Stimulated activated CD8-positive, alpha-beta memory T cell treated with anti-CD3 and anti-CD28 coated beads, Interleukin-2, amount 100 ng/mL, for 1 hour (primary cell): ENCODE results near the gene MUS81.
"Not testable (repeated sequence)": the region's sequence is repeated elsewhere in the genome, so short reads cannot be mapped to it uniquely, and the experiment has no call there.

Experiments used
- DNase-seq, 2 donors: peaks; one replicate each; pipeline ENCODE4 v3.0.0-alpha.2; 2020; ENCODE audit warnings: low read depth in 2 of 2

The MUS81 gene

GRCh38 chr11:65890324-65891218 lies 30.3 kb downstream of the MUS81 start, which contains the start of gene CCDC85B:
Gene CCDC85B (plus strand): TSS chr11:65890673. CDS start chr11:65890784, 111 bp downstream.
- DNase-seq, result peak; percentile 98

GRCh38 chr11:65891219-65892136 lies 31.2 kb downstream of the MUS81 start:
- no peak for DNase-seq

DNA sequence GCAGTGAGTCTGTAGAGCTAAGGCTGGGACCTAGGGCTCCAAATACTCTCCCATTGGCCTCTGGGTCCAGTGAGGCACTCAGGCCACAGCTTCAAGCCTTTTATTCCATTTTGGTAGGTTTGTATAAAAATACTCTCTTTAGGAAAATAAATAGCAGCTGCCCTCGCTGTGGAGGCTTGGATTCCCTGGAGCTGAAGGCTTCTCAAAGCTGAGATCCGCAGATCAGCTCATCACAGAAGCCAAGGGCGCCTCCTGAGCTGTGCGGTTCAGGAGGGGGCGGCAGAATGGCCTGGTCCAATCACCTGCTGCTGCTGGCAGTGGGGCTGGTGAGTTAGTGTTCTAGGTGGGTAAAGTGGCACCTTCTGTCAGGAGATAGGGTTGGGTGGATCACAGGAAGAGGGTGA lies 31.9 kb downstream of the MUS81 start:
- DNase-seq, result not testable (repeated sequence)

GRCh38 chr11:65892661-65893317 lies 32.6 kb downstream of the MUS81 start:
- DNase-seq, result no peak

- no peak for DNase-seq
These were observed 33.9 kb downstream of the MUS81 start for GRCh38 chr11:65894034-65894591.

DNA sequence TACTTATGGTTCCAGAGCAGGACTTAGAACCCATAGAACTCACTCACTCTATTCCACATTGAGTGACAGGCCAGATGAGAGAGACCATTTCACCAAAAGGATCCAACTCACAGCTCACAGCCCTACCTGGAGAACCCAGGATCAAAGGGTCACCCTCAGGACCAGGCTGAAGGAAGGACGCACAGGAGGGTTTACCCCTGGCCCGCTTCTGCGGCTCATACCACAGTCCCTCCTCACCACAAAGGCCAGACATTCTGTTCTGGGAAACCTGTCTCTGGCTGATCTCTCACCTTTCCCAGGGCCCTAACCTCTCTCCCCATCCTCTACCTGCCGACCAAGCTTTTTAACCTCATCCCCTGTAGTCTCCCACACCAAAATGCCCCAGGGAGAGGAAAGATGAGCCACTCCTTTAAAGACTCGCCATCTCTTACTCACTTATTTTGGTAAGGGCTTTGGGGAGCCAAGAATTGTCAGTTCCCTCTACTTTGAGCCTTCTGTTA lies 35.3 kb downstream of the MUS81 start:
- DNase-seq, result no peak

- no peak for DNase-seq
These were observed 36.1 kb downstream of the MUS81 start for GRCh38 chr11:65896034-65896999.

- DNase-seq, result no peak
These were observed 36.8 kb downstream of the MUS81 start for GRCh38 chr11:65897020-65897471.

DNA sequence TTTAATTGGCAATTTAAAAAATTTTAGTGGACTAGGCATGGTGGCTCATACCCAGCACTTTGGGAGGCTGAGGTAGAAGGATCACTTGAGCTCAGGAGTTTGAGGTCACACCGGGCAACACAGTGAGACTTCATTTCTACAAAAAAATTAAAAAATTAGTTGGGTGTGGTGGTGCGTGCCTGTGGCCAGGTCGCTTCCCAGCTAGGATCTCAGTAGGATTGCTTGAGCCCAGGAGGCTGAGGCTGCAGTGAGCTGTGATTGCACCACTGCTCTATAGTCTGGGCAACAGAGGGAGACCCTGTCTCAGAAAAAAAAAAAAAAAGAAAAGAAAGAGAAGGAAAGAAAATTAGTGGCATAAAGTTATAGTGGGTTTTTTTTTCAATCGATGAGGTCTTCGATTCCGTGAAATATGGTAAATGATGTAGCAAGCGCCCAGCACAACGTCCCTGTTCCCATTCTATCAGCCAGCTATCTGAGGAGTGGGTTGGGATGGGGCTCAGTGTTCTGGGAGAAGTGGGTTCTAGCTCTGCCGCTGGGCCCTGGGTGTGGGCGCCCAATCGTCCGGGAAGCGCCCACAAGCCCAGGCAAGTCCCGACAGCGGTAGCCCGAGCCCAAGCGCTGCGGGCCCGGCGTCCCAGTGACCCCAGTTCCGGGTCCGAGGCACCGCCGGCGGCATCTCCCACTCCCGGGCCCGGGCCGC lies 38.6 kb downstream of the MUS81 start:
- DNase-seq, result no peak

DNA sequence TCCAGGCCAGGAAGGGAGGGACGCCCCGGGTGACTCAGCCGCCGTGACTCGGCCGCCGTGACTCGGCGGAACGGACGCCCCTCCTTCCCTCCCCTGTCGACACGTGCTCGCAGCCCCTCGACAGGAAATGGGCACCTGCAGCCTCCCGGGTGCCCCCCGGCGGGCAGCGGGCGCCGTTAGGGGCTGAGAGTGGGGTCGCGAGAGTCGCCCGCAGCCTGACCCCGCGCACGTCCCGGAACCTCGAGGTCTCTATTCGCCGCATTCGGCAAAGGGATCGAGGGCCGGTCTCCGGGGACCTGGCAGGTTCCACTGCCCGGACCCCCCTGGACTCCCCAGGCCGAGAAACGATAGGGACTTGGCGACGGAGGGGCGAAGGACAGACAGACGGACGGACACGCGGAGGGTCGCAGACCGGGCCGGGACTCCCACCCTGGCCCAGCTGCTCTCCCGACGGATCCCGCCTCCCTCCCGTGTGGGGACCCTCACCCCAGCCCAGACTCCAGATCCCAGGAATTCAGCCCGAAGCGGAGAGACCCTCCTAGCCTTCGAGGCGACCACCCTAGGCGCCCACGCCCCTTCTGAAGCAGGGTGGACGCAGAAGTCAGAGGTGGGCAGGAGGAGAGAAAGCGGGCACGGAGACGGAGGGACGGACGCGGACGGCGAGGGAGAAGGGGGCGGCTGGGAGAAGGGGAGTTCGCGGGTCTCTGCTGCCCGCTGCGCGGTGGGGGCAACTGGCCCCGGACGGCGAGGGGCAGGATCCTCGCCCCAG lies 39.3 kb downstream of the MUS81 start:
- DNase-seq, result peak in 1 of 2 donors; percentile 50

- peak; percentile 75 to 85 for DNase-seq
These were observed 40.1 kb downstream of the MUS81 start, which contains the start of gene FOSL1 for GRCh38 chr11:65900125-65900898. Gene FOSL1 (minus strand): TSS chr11:65900388. CDS start chr11:65900339, 49 bp downstream.

GRCh38 chr11:65900899-65901180 lies 40.6 kb downstream of the MUS81 start:
- DNase-seq, result no peak

GRCh38 chr11:65903068-65903481 lies 42.8 kb downstream of the MUS81 start:
- no peak for DNase-seq

DNA sequence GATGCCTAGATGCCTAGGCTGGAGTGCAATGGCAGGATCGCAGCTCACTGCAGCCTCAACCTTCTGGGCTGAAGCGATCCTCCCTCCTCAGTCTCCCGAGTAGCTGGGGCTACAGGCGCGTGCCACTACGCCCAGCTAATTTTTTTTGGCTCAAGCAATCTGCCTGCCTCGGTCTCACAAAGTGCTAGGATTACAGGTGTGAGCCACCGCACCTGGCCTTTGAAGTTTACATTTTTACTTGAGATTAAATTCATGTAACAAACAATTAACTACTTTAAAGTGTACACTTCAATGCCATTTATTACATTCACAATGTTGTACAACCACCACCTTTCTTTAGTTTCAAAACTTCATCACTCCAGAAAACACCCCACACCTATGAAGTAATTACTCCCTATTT lies 43.5 kb downstream of the MUS81 start:
- no peak for DNase-seq

DNA sequence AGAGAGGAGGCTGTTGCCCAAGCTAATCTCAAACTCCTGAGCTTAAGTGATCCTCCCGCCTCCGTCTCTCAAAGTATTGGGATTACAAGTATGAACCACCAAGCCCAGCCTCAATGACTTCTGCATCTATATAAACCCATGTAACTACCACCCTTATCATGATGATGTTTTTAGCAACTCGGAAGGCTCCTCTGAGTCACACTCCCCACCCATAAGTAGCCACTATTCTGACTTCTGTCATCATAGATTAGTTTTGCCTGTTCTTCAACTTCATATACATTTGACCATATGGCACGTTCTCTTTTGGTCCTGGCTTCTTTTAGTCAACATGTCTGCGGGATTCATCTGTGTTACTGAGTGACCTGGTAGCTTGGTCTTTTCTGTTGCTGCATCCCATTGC lies 46.4 kb downstream of the MUS81 start:
- DNase-seq, result no peak

GRCh38 chr11:65907878-65908277 lies 47.6 kb downstream of the MUS81 start:
- no peak for DNase-seq

DNA sequence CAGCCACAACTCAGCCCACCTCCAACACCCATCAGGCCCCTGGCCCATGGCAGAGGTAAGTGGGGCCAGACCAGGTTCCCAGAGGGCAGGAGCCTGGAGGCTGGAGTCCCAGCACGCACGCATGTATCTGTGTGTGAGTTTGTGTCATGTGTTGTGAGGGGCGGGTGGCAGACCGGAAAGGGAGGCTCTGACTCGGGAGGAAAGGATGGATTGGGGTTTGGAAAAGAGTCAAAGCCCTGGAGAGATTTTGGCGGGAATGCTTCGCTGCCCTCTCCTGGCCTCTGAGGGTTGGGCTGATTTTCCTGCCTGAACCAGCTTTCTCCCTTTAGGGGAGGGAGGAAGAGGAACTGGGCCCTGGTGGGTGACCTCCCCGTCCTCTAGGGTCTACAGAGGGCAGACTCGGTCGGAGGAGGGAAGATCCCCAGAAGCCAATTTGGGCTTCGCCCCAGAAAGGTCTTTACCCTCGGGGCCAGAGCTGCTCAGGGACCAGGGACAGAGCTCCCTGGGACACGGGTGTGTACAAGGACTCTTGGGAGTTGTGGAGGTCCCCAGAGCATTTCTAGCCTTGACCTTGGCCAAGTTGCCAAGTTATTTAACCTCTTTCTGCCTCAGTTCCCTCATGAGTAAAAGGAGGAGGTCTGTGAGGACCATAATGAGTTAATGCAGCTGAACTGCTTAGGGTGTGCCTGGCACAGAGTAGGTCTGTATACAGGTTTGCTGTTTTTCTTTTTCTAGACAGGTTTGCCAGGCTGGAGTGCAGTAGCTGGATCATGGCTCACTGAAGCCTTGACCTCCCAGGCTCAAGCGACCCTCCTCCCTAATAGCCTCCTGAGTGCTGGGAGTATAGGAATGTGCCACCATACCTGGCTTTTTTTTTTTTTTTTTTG lies 51.7 kb downstream of the MUS81 start:
- DNase-seq, result no peak
